ENCODE results near the gene ZNF440.
"Not testable (repeated sequence)": the region's sequence is repeated elsewhere in the genome, so short reads cannot be mapped to it uniquely, and the experiment has no call there.

Gene ZNF440

GRCh38 chr19:11853358-11853757 is 39.3 kb downstream of the ZNF440 start:
- DNase-seq (ENCODE audit: low read depth in 2 of 2), result no peak
- no peak for TF ChIP-seq CTCF (IDR thresholded peaks at IDR 0.05; ENCODE audit: low read depth, low read length)
- no peak overlapping the region for H3K4me3 ChIP-seq (replicated peaks in 1 of 2; ENCODE audit: low read depth in 2 of 2, low read length in 2 of 2)

GRCh38 chr19:11856596-11857250 is 42.6 kb downstream of the ZNF440 start:
- H3K4me3 ChIP-seq (replicated peaks in 1 of 2; ENCODE audit: low read depth in 2 of 2, low read length in 2 of 2), result no peak overlapping the region
- TF ChIP-seq CTCF (IDR thresholded peaks at IDR 0.05; ENCODE audit: low read depth, low read length), result no peak
- DNase-seq (ENCODE audit: low read depth in 2 of 2), result no peak

GRCh38 chr19:11860721-11861120 is 46.6 kb downstream of the ZNF440 start:
- no peak for DNase-seq (ENCODE audit: low read depth in 2 of 2)
- no peak for TF ChIP-seq CTCF (IDR thresholded peaks at IDR 0.05; ENCODE audit: low read depth, low read length)
- no peak overlapping the region for H3K4me3 ChIP-seq (replicated peaks in 1 of 2; ENCODE audit: low read depth in 2 of 2, low read length in 2 of 2)

GRCh38 chr19:11861301-11861700 is 47.2 kb downstream of the ZNF440 start:
- no peak for TF ChIP-seq CTCF (IDR thresholded peaks at IDR 0.05; ENCODE audit: low read depth, low read length)
- no peak overlapping the region for H3K4me3 ChIP-seq (replicated peaks in 1 of 2; ENCODE audit: low read depth in 2 of 2, low read length in 2 of 2)
- DNase-seq (ENCODE audit: low read depth in 2 of 2), result no peak

- not testable (repeated sequence) for H3K4me3 ChIP-seq (replicated peaks in 1 of 2; ENCODE audit: low read depth in 2 of 2, low read length in 2 of 2); DNase-seq (ENCODE audit: low read depth in 2 of 2)
These were observed 53.7 kb downstream of the ZNF440 start for GRCh38 chr19:11867766-11868165.

GRCh38 chr19:11868188-11868587 is 54.1 kb downstream of the ZNF440 start:
- no peak for TF ChIP-seq CTCF (IDR thresholded peaks at IDR 0.05; ENCODE audit: low read depth, low read length)
- DNase-seq (ENCODE audit: low read depth in 2 of 2), result no peak
- H3K4me3 ChIP-seq (replicated peaks in 1 of 2; ENCODE audit: low read depth in 2 of 2, low read length in 2 of 2), result no peak overlapping the region

GRCh38 chr19:11872624-11873023 is 58.6 kb downstream of the ZNF440 start:
- no peak overlapping the region for H3K4me3 ChIP-seq (replicated peaks in 1 of 2; ENCODE audit: low read depth in 2 of 2, low read length in 2 of 2)
- DNase-seq (ENCODE audit: low read depth in 2 of 2), result no peak
- TF ChIP-seq CTCF (IDR thresholded peaks at IDR 0.05; ENCODE audit: low read depth, low read length), result no peak

Measured in cardiac fibroblast (primary cell).